ENCODE results near the gene MGAT4B. TPM values are rescaled to one million over a fixed set of nuclear protein-coding genes. Genes with fewer than 3 reads are reported as not detected.

Gene MGAT4B
- total and polyA plus RNA-seq, 12 donors: 80.5 to 242 (median 197) TPM

GRCh38 chr5:179801304-179802206 lies 5.1 kb downstream of the MGAT4B start:
- DNase-seq: peak; percentile 69 to 90 (median 77)

GRCh38 chr5:179800696-179801201 lies 5.9 kb downstream of the MGAT4B start:
- Histone ChIP-seq H3K36me3 (replicated peaks in 1 of 2) (peaks cover 0 to 43% of the 10 kb centered on the region in 2 donors), H3K27me3 (no peaks in the 10 kb centered on the region), H3K4me1 (replicated peaks in 1 of 2) (peaks cover 37 to 49% of the 10 kb centered on the region in 2 donors), H3K4me3 (no peak overlapping the region), H3K27ac (peak overlapping the region in 2 of 5 donors; percentile 30 to 32), H3K9me3 (replicated peaks in 1 of 3) (no peaks in the 10 kb centered on the region)
- no peak for TF ChIP-seq POLR2A (IDR thresholded peaks at IDR 0.05)
- no peak for TF ChIP-seq CTCF (IDR thresholded peaks at IDR 0.05)
- DNase-seq: peak in 4 of 7 donors; percentile 15 to 34 (median 30)
- 66 to 82% (median 74%) methylated on average over 6 to 12 of the region's 12 CpGs for WGBS, 4 donors
- intact Hi-C loops (cut with DNase I): loop anchor here in 1 of 2 donors (10.0 kb wide), 2 partner anchors 54 to 104 kb away; partner anchors contain the start of genes MRNIP and TBC1D9B

More at GRCh38 chr5:179801304-179802206, 5.1 kb downstream of the MGAT4B start:
- intact Hi-C loops (cut with DNase I): loop anchor here in 1 of 2 donors (10.0 kb wide), 2 partner anchors 53 to 103 kb away; partner anchors contain the start of genes MRNIP and TBC1D9B
- no peaks in the 10 kb centered on the region for H3K9me3 ChIP-seq (replicated peaks in 1 of 3)
- no peak overlapping the region for H3K4me3 ChIP-seq
- H3K36me3 ChIP-seq (replicated peaks in 1 of 2): peaks cover 0 to 43% of the 10 kb centered on the region in 2 donors
- no peaks in the 10 kb centered on the region for H3K27me3 ChIP-seq
- peak overlapping the region in 3 of 5 donors; percentile 88 to 93 (median 93) for H3K27ac ChIP-seq
- WGBS, 4 donors: 59 to 85% (median 66%) methylated on average over 11 to 67 of the region's 67 CpGs
- TF ChIP-seq CTCF (IDR thresholded peaks at IDR 0.05) (peak; percentile 36 to 69 (median 54)), POLR2A (IDR thresholded peaks at IDR 0.05) (no peak)
- peaks cover 37 to 45% of the 10 kb centered on the region in 2 donors for H3K4me1 ChIP-seq (replicated peaks in 1 of 2)

GRCh38 chr5:179800071-179800695 lies 6.5 kb downstream of the MGAT4B start:
- Histone ChIP-seq H3K4me1 (replicated peaks in 1 of 2) (peaks cover 34 to 51% of the 10 kb centered on the region in 2 donors), H3K27me3 (no peaks in the 10 kb centered on the region), H3K9me3 (replicated peaks in 1 of 3) (no peaks in the 10 kb centered on the region), H3K4me3 (no peak overlapping the region), H3K36me3 (replicated peaks in 1 of 2) (peaks cover 0 to 43% of the 10 kb centered on the region in 2 donors), H3K27ac (peak overlapping the region in 1 of 5 donors; percentile 32)
- 88 to 96% (median 93%) methylated on average over 4 to 21 of the region's 21 CpGs for WGBS, 4 donors
- DNase-seq: peak in 1 of 7 donors; percentile 22
- intact Hi-C loops (cut with DNase I): loop anchor here in 1 of 2 donors (10.0 kb wide), 2 partner anchors 55 to 105 kb away; partner anchors contain the start of genes MRNIP and TBC1D9B
- no peak for TF ChIP-seq POLR2A (IDR thresholded peaks at IDR 0.05)
- TF ChIP-seq CTCF (IDR thresholded peaks at IDR 0.05): no peak

- intact Hi-C loops (cut with DNase I): loop anchor here in 1 of 2 donors (5.0 kb wide), 1 partner anchor 37 kb away; no protein-coding TSS in a partner anchor
- H3K27ac ChIP-seq: peak overlapping the region in 1 of 5 donors; percentile 6
- 82 to 97% (median 84%) methylated on average over 4 to 5 of the region's 5 CpGs for WGBS, 4 donors
- H3K9me3 ChIP-seq (replicated peaks in 1 of 3): no peaks in the 10 kb centered on the region
- peaks cover 0 to 43% of the 10 kb centered on the region in 2 donors for H3K36me3 ChIP-seq (replicated peaks in 1 of 2)
- peak in 1 of 7 donors; percentile 25 for DNase-seq
- H3K4me1 ChIP-seq (replicated peaks in 1 of 2): peaks cover 28 to 51% of the 10 kb centered on the region in 2 donors
- no peaks in the 10 kb centered on the region for H3K27me3 ChIP-seq
- no peak overlapping the region for H3K4me3 ChIP-seq
- TF ChIP-seq CTCF (IDR thresholded peaks at IDR 0.05) (no peak), POLR2A (IDR thresholded peaks at IDR 0.05) (no peak)
Measured at GRCh38 chr5:179799644-179799973, 7.1 kb downstream of the MGAT4B start.
